Suppressor macrophage treated with lipopolysaccharide for 1 hour (primary cell): Measurements from ENCODE around the gene IL17C.

ENCODE experiments used
- DNase-seq, 3 donors: peaks; one replicate each; pipeline ENCODE4 v3.0.0-alpha.2; 2020 to 2022

IL17C gene

DNA sequence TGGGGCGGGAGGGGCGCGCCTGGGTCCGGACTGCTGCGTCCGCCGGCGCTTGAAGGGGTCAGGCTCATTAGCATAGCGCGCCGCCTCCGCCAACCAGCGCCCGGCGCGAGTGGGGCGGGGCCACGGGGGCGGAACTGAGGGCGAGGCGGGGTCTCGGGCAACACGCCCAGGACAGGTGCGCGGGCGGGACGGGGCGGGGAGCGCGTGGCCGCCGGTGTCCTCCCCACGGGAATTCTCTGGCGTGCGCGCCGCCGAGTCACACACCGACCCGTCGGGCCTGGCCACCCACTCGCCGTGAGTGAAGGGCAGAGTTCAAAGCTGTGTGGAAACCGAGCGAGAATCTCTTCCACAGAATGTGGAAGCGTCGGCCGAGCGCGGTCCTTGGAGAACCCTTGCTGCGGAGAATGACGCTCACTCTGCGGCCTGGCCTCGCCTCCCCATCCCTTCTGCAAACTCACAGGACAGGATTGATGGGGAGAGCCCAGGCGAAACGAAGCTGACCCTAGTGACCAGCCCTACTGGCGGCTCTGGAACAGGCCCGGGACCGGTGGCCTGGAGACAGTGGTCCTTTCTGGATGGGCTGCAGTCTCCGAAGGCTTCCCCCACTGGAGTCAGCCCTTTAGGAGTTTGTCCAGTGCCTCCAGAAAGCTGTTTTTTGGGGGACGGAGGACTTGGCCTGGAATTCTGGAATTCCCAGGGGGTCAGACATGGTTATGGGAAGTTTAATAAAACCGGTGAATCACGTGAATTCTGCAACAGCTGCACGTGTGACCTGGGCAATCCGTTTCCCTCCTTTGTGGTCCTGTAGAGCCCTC lies 48.3 kb downstream of the IL17C start, which contains the start of gene SNAI3:
SNAI3 (minus strand) TSS at position 69 of the 815 bp plus-strand sequence. CDS start 101 bp downstream, outside the sequence.
- peak; percentile 90 to 96 (median 95) for DNase-seq

DNA sequence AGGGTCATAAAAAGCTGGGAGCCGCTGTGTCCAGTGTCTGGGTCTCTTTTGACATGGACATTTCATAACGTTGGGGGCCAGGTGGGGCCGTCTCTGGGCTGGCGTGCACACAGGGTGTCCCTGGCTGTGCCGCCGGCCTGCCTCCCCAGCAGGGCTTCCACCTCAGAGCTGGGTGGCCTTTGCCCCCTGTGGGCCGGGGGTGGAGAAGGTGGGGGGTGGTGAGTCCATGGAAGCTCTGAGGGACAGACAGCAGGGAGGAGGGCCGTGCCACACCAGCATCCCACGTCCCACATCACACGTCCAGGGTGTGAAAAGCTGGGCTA lies 48.8 kb downstream of the IL17C start:
- no peak for DNase-seq

DNA sequence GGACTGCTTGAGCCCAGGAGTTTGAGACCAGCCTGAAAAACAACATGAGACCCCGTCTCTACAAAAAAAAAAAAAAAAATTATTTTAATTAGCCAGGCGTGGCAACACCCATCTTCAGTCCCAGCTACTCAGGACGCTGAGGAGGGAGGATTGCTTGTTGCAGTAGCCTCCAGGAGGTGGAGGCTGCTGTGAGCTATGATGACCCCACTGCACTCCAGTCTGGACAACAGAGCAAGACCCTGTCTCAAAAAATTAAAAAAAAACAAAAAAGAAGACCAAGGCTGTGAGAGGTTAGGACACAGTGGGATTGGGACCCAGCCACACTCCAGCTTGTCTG lies 49.3 kb downstream of the IL17C start:
- DNase-seq = no peak

DNA sequence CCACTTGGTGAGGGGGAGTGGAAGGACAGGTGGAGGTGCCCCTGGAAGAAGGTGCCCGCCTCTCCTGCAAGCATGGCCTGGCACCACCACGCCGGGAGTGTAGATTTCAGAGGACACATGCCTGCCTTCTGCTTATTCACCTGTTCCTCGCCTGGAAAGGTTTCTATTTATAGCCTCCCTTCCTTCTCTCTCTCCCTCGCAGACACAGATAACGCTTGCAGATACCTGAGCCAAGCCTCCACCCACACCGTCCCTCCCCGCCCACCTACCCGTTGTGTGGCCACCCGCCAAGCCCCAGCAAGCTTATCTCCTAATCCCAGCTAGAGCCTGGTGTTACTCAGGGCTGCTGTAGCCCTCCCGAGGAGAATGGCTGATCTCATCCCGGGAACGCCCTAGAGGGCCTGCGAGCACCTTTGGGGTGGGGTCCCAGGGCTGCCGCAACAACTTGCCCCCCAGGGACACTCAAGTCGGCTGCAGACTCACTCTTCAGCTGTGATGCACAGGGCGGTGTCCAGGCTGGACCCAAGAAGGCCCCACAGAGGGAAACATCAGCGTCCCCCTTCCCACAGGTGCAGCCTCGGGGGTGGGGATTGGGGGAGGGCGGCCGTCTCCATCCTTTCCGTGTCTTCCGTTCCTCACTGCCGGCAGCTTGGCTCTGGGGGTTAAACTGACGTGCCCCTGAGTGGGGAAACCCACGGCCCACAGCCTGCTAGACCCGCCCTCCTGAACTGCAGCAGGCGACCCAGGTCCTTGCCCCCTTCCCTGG lies 49.8 kb downstream of the IL17C start:
- DNase-seq = no peak
